Smooth muscle cell (in vitro differentiated cells): ENCODE measurements around the gene PRKN. TPM values are rescaled to one million over a fixed set of nuclear protein-coding genes. Genes with fewer than 3 reads are reported as not detected.

Experiments used
- DNase-seq: peaks from one replicate; lab custom pipeline; 2025; ENCODE audit not compliant: unreplicated experiment; lab: John Stamatoyannopoulos, UW
- H2AFZ ChIP-seq: fragments of 200-600 bp; sonication (generic); 2 replicates; pipeline ENCODE4 v1.6.0; 2016; ENCODE audit warnings: antibody characterized with exemption, low read depth, mild to moderate bottlenecking
- H3F3A ChIP-seq: fragments of 200-600 bp; sonication (generic); 2 replicates; pipeline ENCODE4 v1.6.0; 2017; ENCODE audit warnings: antibody characterized with exemption, low read depth
- H3K27ac ChIP-seq: fragments of 200-600 bp; sonication (generic); 2 replicates; pipeline ENCODE4 v1.5.1; 2016; ENCODE audit warnings: low read depth, mild to moderate bottlenecking
- H3K27me3 ChIP-seq: fragments of 200-600 bp; sonication (generic); 2 replicates; pipeline ENCODE4 v1.6.1; 2016; ENCODE audit warnings: low read depth, mild to moderate bottlenecking
- H3K36me3 ChIP-seq: fragments of 200-600 bp; sonication (generic); 2 replicates; pipeline ENCODE4 v1.5.1; 2016; ENCODE audit warnings: low read depth
- H3K4me1 ChIP-seq: fragments of 200-600 bp; sonication (generic); 2 replicates; pipeline ENCODE4 v1.5.1; 2016; ENCODE audit warnings: low read depth
- H3K4me2 ChIP-seq: fragments of 200-600 bp; sonication (generic); 2 replicates; pipeline ENCODE4 v1.6.0; 2016; ENCODE audit warnings: mild to moderate bottlenecking
- H3K4me3 ChIP-seq: fragments of 200-600 bp; sonication (generic); 2 replicates; pipeline ENCODE4 v1.5.1; 2016; ENCODE audit warnings: mild to moderate bottlenecking
- H3K79me2 ChIP-seq: fragments of 200-600 bp; sonication (generic); 2 replicates; pipeline ENCODE4 v1.6.0; 2016; ENCODE audit warnings: low read depth, mild to moderate bottlenecking
- H3K9ac ChIP-seq: fragments of 200-600 bp; sonication (generic); 2 replicates; pipeline ENCODE4 v1.6.0; 2016; ENCODE audit warnings: low read depth
- H3K9me3 ChIP-seq: fragments of 200-600 bp; sonication (generic); replicated peaks from 2 replicates; pipeline ENCODE4 v1.5.1; 2016; ENCODE audit warnings: low read depth
- H4K20me1 ChIP-seq: fragments of 200-600 bp; sonication (generic); 2 replicates; pipeline ENCODE4 v1.6.0; 2016; ENCODE audit warnings: low read depth
- CTCF ChIP-seq: fragments of 200-600 bp; sonication (generic); IDR thresholded peaks from 2 replicates; pipeline ENCODE4 v1.5.1; 2017; ENCODE audit warnings: borderline replicate concordance, mild to moderate bottlenecking, antibody characterized with exemption; ENCODE audit not compliant: insufficient read depth, poor library complexity, severe bottlenecking
- WGBS: methylation state at CpG from one replicate; pipeline ENCODE4 v1.1.7; 2016; ENCODE audit warnings: low lambda C conversion rate; 5-methylcytosine and 5-hydroxymethylcytosine counted together
- polyA plus RNA-seq: library from polyadenylated mRNA; unstranded; fragments of >200 nt; fragmentation: Nextera tagmentation; extraction: Ambion mirVana; gene quantifications from 2 replicates; pipeline ENCODE4 v1.2.1, GENCODE V29; 2016
- total RNA-seq: library from RNA; depleted of rRNA; stranded (reverse); fragments of >200 nt; gene quantifications from 2 replicates; pipeline ENCODE4 v1.2.3, GENCODE V29; 2014

The PRKN gene
- total and polyA plus RNA-seq, 2 experiments from 2014 or later: 0.81 to 5.1 TPM

GRCh38 chr6:161649068-161649467 lies 1078.5 kb downstream of the PRKN start:
- no peaks in the 10 kb centered on the region for H3K9me3 ChIP-seq
- H3K79me2 ChIP-seq: no peaks in the 10 kb centered on the region
- no peak overlapping the region for H3K4me2 ChIP-seq
- no peak overlapping the region for H3K9ac ChIP-seq
- no peaks in the 10 kb centered on the region for H4K20me1 ChIP-seq
- no peak for TF ChIP-seq CTCF
- H3K4me1 ChIP-seq: no peaks in the 10 kb centered on the region
- H3K27me3 ChIP-seq: no peaks in the 10 kb centered on the region
- H3K27ac ChIP-seq: no peak overlapping the region
- H3K36me3 ChIP-seq: no peaks in the 10 kb centered on the region
- H3F3A ChIP-seq: no peaks in the 10 kb centered on the region
- no peak overlapping the region for H3K4me3 ChIP-seq
- no peak overlapping the region for H2AFZ ChIP-seq
- WGBS: 96% methylated on average over 2 of the region's 2 CpGs
- no peak for DNase-seq

- Histone ChIP-seq H3F3A (no peaks in the 10 kb centered on the region), H3K4me3 (no peak overlapping the region), H3K9ac (no peak overlapping the region), H3K4me2 (no peak overlapping the region), H3K27me3 (no peaks in the 10 kb centered on the region), H3K9me3 (no peaks in the 10 kb centered on the region), H3K27ac (no peak overlapping the region), H3K79me2 (no peaks in the 10 kb centered on the region), H4K20me1 (no peaks in the 10 kb centered on the region), H2AFZ (no peak overlapping the region), H3K36me3 (no peaks in the 10 kb centered on the region), H3K4me1 (no peaks in the 10 kb centered on the region)
- WGBS: 88% methylated on average over 4 of the region's 4 CpGs
- TF ChIP-seq CTCF: no peak
- DNase-seq: no peak
Observed at GRCh38 chr6:161647234-161647633, 1080.3 kb downstream of the PRKN start.

- no peaks in the 10 kb centered on the region for H3K9me3 ChIP-seq
- no peaks in the 10 kb centered on the region for H3F3A ChIP-seq
- TF ChIP-seq CTCF: no peak
- no peaks in the 10 kb centered on the region for H3K36me3 ChIP-seq
- no peaks in the 10 kb centered on the region for H3K27me3 ChIP-seq
- no peaks in the 10 kb centered on the region for H4K20me1 ChIP-seq
- no peak overlapping the region for H3K4me3 ChIP-seq
- no peak overlapping the region for H3K27ac ChIP-seq
- no peak for DNase-seq
- H3K79me2 ChIP-seq: no peaks in the 10 kb centered on the region
- no peak overlapping the region for H3K9ac ChIP-seq
- H3K4me1 ChIP-seq: no peaks in the 10 kb centered on the region
- WGBS: 85% methylated on average over 7 of the region's 7 CpGs
- H3K4me2 ChIP-seq: no peak overlapping the region
- H2AFZ ChIP-seq: no peak overlapping the region
Observed at GRCh38 chr6:161644521-161644920, 1083.0 kb downstream of the PRKN start.

GRCh38 chr6:161641175-161641574 lies 1086.4 kb downstream of the PRKN start:
- H3K27me3 ChIP-seq: no peaks in the 10 kb centered on the region
- H3K27ac ChIP-seq: no peak overlapping the region
- H3K4me1 ChIP-seq: no peaks in the 10 kb centered on the region
- no peak overlapping the region for H3K9ac ChIP-seq
- no peaks in the 10 kb centered on the region for H3K9me3 ChIP-seq
- H3K4me3 ChIP-seq: no peak overlapping the region
- no peaks in the 10 kb centered on the region for H3K36me3 ChIP-seq
- 88% methylated on average over 1 of the region's 1 CpG for WGBS
- no peak for DNase-seq
- no peak overlapping the region for H2AFZ ChIP-seq
- no peaks in the 10 kb centered on the region for H4K20me1 ChIP-seq
- H3F3A ChIP-seq: no peaks in the 10 kb centered on the region
- no peak overlapping the region for H3K4me2 ChIP-seq
- no peak for TF ChIP-seq CTCF
- no peaks in the 10 kb centered on the region for H3K79me2 ChIP-seq
